Skeletal muscle satellite cell (primary cell): ENCODE measurements around the gene WWOX.

Experiments
- H3K27me3 ChIP-seq: 2 replicates; pipeline ENCODE4 v1.7.0; 2013; ENCODE audit warnings: low read length; ENCODE audit not compliant: control insufficient read depth, insufficient read depth
- H3K36me3 ChIP-seq: 2 replicates; pipeline ENCODE4 v1.7.0; 2013; ENCODE audit warnings: mild to moderate bottlenecking, control low read depth, low read length; ENCODE audit not compliant: insufficient read depth
- H3K4me1 ChIP-seq: 2 replicates; pipeline ENCODE4 v1.7.0; 2013; ENCODE audit warnings: low read length; ENCODE audit not compliant: control insufficient read depth, insufficient read depth
- H3K4me2 ChIP-seq: 2 replicates; pipeline ENCODE4 v1.7.0; 2013; ENCODE audit warnings: mild to moderate bottlenecking, low read length
- H3K4me3 ChIP-seq: 2 replicates; pipeline ENCODE4 v1.7.0; 2013; ENCODE audit warnings: low read length
- H3K9ac ChIP-seq: 2 replicates; pipeline ENCODE4 v1.7.0; 2013; ENCODE audit warnings: mild to moderate bottlenecking, low read depth, low read length, moderate library complexity
- H3K9me3 ChIP-seq: replicated peaks from 2 replicates; pipeline ENCODE4 v1.7.0; 2013; ENCODE audit warnings: mild to moderate bottlenecking, control low read depth, low read length

WWOX gene

DNA sequence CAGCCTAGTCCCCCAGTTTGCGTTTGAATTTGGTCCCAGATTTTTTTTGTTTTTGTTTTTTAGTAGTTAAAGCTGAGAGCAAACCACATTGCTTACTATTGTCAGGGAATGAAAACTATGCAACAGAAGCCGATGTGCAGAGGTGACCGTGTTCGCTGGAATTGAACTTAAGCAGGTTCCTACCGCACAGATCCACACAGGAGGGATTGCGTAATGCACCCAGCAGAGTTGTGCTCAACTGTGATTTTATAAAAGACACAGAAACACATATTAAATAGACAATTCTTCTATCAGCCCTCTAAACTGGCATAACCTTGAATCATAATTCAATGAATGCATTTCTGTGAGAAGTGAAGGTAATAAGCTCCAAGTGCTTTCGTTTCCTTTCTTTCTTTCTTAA is 443.0 kb downstream of the WWOX start:
- Histone ChIP-seq H3K9ac (no peak overlapping the region), H3K4me2 (no peak overlapping the region), H3K27me3 (no peaks in the 10 kb centered on the region), H3K36me3 (no peaks in the 10 kb centered on the region), H3K4me1 (no peaks in the 10 kb centered on the region), H3K4me3 (no peak overlapping the region), H3K9me3 (no peaks in the 10 kb centered on the region)

DNA sequence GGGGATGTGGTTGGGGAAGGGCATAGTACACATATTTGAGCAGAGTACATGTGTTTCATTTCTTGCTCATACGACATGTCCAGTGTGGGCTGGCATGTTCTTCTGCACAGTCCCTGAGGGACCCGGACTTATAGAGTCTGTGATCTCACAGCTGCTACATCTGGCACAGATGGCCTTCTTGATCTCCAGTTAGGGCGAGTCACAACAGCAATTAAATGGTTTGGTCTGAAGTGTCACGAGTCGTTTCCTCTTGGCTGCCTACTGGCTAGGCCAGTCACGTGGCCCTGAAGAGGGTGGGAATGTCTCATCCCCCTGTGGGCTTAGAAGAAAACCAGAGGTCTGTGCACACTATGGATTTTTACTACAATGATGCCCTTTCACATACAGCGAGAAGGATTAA is 443.6 kb downstream of the WWOX start:
- Histone ChIP-seq H3K9me3 (no peaks in the 10 kb centered on the region), H3K9ac (no peak overlapping the region), H3K4me1 (no peaks in the 10 kb centered on the region), H3K27me3 (no peaks in the 10 kb centered on the region), H3K36me3 (no peaks in the 10 kb centered on the region), H3K4me3 (no peak overlapping the region), H3K4me2 (no peak overlapping the region)

DNA sequence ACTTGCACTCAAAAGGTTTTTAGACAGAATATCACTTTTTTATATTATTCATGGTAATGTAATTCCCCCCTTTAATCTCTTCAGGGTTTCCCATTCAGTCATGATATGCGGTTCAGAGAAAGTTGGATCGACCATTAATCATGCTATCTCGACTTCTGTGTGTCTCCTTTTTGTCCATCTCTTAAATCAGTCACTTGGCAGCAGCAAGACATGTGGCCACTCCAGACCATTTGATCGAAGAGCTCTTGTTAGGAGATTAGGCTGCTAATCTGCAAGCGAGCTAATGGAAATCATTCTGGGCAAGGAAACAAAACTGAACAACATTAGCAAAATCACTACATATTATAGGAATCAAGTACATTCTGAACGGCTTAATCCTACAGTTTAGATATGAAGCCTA is 449.9 kb downstream of the WWOX start:
- Histone ChIP-seq H3K4me3 (no peak overlapping the region), H3K36me3 (no peaks in the 10 kb centered on the region), H3K4me2 (no peak overlapping the region), H3K9me3 (no peaks in the 10 kb centered on the region), H3K4me1 (no peaks in the 10 kb centered on the region), H3K27me3 (no peaks in the 10 kb centered on the region), H3K9ac (no peak overlapping the region)

DNA sequence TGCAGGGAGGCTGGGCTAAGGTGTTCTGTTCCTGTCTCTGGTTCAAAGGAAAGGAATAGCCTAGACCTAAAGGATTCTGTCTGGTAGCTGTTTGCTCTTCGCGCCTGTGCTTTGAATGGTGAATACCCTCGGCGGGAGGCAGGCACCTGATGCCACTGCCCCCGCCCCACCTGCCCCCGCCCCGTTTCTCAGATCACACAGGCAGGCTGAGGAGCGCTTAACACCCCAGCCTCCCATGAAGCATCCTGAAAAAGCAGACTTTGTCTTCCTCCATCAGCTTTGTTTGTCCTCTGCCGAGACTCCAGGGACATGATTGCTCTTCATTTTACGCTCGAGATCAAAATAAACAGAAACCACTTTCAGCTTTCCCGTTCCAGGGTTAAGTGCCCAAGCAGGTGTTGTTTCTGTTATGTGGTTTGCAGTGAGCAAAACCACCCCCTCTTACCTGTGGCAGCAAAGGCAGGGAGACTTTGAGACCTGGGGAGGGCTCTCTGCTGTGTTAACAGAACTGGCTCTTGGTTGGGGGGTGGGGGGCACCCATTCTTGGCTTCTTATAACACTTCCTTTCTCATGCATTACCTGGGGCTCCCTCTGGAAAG is 452.1 kb downstream of the WWOX start:
- Histone ChIP-seq H3K4me2 (no peak overlapping the region), H3K4me3 (no peak overlapping the region), H3K27me3 (no peaks in the 10 kb centered on the region), H3K9ac (no peak overlapping the region), H3K9me3 (no peaks in the 10 kb centered on the region), H3K36me3 (no peaks in the 10 kb centered on the region), H3K4me1 (no peaks in the 10 kb centered on the region)

DNA sequence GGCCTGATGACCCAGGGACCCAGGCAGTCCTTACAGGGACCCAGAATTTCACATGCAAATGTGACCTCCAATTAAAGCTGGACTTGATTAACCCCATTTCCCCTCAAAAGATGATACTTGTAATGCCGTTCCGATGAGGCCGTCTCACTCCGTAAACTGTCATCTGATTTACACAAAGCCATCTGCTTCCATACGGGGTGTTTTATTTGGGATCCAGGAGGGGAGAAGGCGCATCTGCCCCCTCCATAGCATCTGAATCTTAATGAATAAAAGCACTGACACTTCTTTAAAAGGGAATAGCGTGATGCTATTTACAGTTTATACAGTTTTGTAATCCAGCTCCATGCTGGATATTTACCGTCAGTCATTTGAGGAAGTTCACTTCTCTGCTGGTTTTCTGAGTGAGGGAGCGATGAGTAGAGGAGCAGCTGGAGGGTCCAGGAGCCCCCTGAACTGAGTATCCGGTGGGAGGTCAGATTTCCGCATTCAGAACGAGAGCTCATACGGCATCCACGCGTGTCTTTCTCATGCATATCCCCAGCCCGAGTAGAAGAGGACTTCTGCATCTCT is 452.7 kb downstream of the WWOX start:
- Histone ChIP-seq H3K9me3 (no peaks in the 10 kb centered on the region), H3K4me1 (no peaks in the 10 kb centered on the region), H3K4me3 (no peak overlapping the region), H3K4me2 (no peak overlapping the region), H3K27me3 (no peaks in the 10 kb centered on the region), H3K9ac (no peak overlapping the region), H3K36me3 (no peaks in the 10 kb centered on the region)

DNA sequence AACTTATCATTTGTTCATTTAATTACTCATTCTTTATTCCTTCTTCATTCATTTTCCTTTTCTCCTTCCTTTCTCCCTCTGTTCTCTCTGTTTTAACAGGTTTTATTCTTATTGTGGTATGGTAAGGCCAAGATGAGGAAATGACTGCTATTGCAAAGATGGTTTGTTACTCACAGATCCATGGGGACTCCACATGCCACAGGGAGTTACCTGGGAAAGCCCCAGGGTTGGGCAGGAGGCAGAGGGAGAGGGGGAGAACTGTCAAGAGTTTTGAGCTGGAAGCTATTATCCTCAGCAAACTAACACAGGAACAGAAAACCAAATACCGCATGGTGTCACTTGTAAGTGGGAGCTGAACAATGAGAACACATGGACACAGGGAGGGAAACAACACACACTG is 453.3 kb downstream of the WWOX start:
- H3K4me1 ChIP-seq = no peaks in the 10 kb centered on the region
- no peaks in the 10 kb centered on the region for H3K36me3 ChIP-seq
- H3K4me2 ChIP-seq = no peak overlapping the region
- H3K9ac ChIP-seq = no peak overlapping the region
- no peaks in the 10 kb centered on the region for H3K27me3 ChIP-seq
- no peak overlapping the region for H3K4me3 ChIP-seq
- no peaks in the 10 kb centered on the region for H3K9me3 ChIP-seq

DNA sequence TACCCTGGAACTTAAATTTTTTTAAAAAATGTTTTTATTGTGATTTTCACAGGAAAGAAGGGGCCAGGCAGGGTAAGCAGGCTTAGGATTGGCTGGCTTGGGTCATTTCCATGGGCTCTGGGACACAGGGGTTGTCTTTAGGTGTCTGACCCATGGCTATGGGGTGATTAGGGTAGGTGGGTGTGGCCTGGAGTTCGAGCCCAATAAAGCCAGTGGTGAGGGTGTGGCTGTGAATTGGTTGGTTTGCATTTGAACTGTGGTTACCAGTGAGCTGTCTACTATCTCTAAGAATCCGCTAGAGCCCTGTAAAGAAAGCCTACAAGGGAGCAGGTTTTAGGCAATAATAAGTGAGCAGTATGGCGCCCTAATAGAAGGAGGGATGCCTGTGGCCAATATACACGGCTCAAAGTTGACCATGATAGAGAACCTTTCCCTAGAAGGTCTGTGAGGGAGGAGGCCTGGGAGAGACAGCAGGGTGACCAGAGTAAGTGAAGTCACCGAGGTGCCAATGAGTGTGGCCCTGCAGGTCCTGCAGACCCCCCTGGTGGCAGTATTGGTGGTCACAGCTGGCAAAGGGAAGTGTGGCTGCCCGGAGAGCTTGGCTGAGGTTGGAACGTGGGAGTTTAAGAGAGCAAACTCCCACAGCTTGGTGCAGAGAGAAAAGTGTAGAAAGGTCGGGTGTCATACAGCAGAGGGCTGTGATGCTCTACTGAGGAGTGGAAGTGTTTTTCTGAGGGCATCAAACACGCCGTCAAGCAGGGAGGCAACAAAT is 454.0 kb downstream of the WWOX start:
- Histone ChIP-seq H3K9ac (no peak overlapping the region), H3K4me3 (no peak overlapping the region), H3K4me1 (no peaks in the 10 kb centered on the region), H3K4me2 (no peak overlapping the region), H3K9me3 (no peaks in the 10 kb centered on the region), H3K36me3 (no peaks in the 10 kb centered on the region), H3K27me3 (no peaks in the 10 kb centered on the region)

DNA sequence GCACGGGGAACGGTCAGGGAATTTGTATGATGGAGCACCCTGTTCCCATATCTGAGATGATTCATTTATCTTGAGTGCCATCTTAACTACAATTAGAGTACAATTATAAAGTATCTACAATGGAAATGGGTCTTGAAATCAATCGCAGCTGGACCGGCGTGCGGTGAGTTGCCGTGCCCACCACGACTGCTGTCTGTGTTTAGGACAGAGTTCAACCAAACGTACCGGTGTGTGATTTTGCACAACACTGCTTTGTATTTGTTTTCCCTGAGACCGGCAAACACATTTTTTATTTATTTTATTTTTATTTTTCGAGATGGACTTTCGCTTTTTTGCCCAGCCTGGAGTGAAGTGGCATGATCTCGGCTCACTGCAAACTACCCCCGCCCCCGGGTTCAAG is 457.0 kb downstream of the WWOX start:
- H3K36me3 ChIP-seq = no peaks in the 10 kb centered on the region
- H3K4me3 ChIP-seq = no peak overlapping the region
- H3K9ac ChIP-seq = no peak overlapping the region
- H3K9me3 ChIP-seq = no peaks in the 10 kb centered on the region
- no peaks in the 10 kb centered on the region for H3K27me3 ChIP-seq
- H3K4me2 ChIP-seq = no peak overlapping the region
- no peaks in the 10 kb centered on the region for H3K4me1 ChIP-seq

DNA sequence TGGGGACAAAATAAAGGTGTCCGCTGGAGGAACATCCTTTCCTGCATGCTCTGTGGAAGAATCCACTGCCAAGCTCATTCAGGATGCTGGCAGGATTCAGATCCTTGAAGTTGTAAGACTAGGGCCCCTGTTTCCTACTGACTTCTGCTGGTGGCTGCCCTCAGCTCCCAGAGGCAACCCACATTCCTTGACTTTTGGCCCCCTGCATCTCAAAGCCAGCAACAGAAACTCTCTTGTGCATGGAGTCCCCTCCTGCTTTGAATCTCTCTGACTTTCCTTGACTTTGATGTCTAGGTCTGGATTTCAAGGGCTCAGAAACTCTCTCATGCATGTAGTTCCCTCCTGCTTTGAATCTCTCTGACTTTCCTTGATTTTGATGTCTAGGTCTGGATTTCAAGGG is 461.5 kb downstream of the WWOX start:
- Histone ChIP-seq H3K27me3 (no peaks in the 10 kb centered on the region), H3K4me3 (no peak overlapping the region), H3K9ac (no peak overlapping the region), H3K4me2 (no peak overlapping the region), H3K4me1 (no peaks in the 10 kb centered on the region), H3K36me3 (no peaks in the 10 kb centered on the region), H3K9me3 (peaks cover 4% of the 10 kb centered on the region)

DNA sequence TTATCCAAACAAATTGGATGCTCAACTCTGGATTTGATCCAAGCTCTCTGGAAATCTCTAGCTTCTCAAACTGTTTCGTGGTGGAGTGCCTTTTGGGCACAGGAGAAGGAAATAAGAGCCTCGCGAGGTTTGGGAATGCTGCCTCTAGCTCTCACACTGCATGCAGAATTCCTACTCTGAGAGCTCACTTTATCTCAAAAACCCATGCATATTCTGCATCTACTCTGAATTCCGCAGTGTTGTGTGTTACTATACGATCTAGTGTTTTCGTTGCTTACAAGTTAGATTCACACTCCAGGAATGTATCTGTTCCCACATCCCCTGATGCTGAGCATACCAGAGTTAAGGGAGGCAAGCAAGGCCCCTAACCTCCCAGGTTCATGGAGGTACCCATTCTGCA is 462.7 kb downstream of the WWOX start:
- H3K9ac ChIP-seq = no peak overlapping the region
- H3K4me2 ChIP-seq = no peak overlapping the region
- H3K27me3 ChIP-seq = no peaks in the 10 kb centered on the region
- H3K4me1 ChIP-seq = no peaks in the 10 kb centered on the region
- peaks cover 5% of the 10 kb centered on the region for H3K9me3 ChIP-seq
- no peak overlapping the region for H3K4me3 ChIP-seq
- no peaks in the 10 kb centered on the region for H3K36me3 ChIP-seq

DNA sequence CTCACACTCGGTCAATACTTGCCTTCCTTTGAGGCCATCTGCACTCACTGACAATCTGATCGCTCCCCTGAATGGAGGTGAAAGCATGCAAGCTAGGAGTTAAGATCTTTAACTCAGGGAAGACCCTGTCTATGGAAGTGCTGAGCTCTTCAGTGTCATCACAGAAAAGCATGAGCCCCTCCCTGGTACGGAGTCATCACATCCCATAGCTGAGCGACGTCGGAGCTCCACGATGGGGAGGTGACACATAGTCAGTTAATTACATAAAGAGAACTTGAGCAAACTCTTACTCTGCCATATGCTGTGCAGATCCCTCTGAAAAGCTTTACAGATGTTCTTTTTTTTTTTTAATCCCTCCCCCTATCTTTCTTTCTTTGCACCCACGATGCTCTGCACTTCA is 463.2 kb downstream of the WWOX start:
- Histone ChIP-seq H3K27me3 (no peaks in the 10 kb centered on the region), H3K36me3 (no peaks in the 10 kb centered on the region), H3K9me3 (peaks cover 5% of the 10 kb centered on the region), H3K9ac (no peak overlapping the region), H3K4me1 (no peaks in the 10 kb centered on the region), H3K4me3 (no peak overlapping the region), H3K4me2 (no peak overlapping the region)

DNA sequence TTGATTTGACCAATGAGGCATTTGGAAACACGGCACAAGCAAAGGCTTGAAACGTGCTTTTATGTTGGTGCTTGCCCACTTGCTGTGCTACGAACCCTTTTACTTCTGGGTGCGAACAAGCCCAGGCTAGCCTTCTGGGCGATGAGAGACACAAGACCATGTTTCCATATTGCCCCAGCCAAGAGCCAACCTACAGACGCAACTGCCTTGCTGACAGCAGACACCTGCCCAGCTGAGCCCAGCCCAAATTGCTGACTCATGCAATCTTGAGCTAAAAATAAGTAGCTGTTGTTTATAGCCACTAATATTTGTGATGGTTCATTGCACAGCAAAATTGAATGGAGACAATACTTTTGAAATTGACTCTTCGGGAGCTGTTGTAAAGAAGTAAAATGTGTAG is 464.5 kb downstream of the WWOX start:
- Histone ChIP-seq H3K9me3 (peaks cover 5% of the 10 kb centered on the region), H3K9ac (no peak overlapping the region), H3K4me2 (no peak overlapping the region), H3K4me3 (no peak overlapping the region), H3K27me3 (no peaks in the 10 kb centered on the region), H3K4me1 (no peaks in the 10 kb centered on the region), H3K36me3 (no peaks in the 10 kb centered on the region)
